Neural crest cell (in vitro differentiated cells): ENCODE data around the gene PNMA6F. TPM values are rescaled to one million over a fixed set of nuclear protein-coding genes. Genes with fewer than 3 reads are reported as not detected.
A peak's percentile ranks its signal among the peaks of the same experiment; 100 is the strongest.

Experiments used
- DNase-seq: peaks from one replicate; pipeline ENCODE4 v3.0.0; 2021; ENCODE audit warnings: low read depth, mixed read lengths, low spot score
- H3K27ac Mint-ChIP-seq: one replicate; pipeline ENCODE4 v1.8.0; 2021; ENCODE audit warnings: mild to moderate bottlenecking, mixed read lengths; ENCODE audit not compliant: unreplicated experiment
- H3K27me3 Mint-ChIP-seq: 2 replicates; pipeline ENCODE4 v1.8.0; 2021; ENCODE audit warnings: low read depth, mild to moderate bottlenecking, mixed read lengths
- H3K36me3 Mint-ChIP-seq: 2 replicates; pipeline ENCODE4 v1.8.0; 2021; ENCODE audit warnings: low read depth, mild to moderate bottlenecking, mixed read lengths
- H3K4me1 Mint-ChIP-seq: 2 replicates; pipeline ENCODE4 v1.8.0; 2021; ENCODE audit warnings: mixed read lengths
- H3K4me3 Mint-ChIP-seq: one replicate; pipeline ENCODE4 v1.8.0; 2021; ENCODE audit warnings: mild to moderate bottlenecking, mixed read lengths
- H3K9me3 Mint-ChIP-seq: 2 replicates; pipeline ENCODE4 v1.8.0; 2021; ENCODE audit warnings: mixed read lengths
- total RNA-seq: library from RNA; stranded (reverse); gene quantifications from 2 replicates; pipeline ENCODE4 v1.2.1, GENCODE V29; 2021
- TF ChIP-seq, protein P1 (sequence below): fragments of 200-600 bp; sonication (generic); conservative IDR thresholded peaks from 2 replicates; pipeline ENCODE4 v1.5.0; 2021; ENCODE audit warnings: antibody characterized with exemption, mild to moderate bottlenecking

The PNMA6F gene
- total RNA-seq, 1 donor from 2014 or later, result not detected

DNA sequence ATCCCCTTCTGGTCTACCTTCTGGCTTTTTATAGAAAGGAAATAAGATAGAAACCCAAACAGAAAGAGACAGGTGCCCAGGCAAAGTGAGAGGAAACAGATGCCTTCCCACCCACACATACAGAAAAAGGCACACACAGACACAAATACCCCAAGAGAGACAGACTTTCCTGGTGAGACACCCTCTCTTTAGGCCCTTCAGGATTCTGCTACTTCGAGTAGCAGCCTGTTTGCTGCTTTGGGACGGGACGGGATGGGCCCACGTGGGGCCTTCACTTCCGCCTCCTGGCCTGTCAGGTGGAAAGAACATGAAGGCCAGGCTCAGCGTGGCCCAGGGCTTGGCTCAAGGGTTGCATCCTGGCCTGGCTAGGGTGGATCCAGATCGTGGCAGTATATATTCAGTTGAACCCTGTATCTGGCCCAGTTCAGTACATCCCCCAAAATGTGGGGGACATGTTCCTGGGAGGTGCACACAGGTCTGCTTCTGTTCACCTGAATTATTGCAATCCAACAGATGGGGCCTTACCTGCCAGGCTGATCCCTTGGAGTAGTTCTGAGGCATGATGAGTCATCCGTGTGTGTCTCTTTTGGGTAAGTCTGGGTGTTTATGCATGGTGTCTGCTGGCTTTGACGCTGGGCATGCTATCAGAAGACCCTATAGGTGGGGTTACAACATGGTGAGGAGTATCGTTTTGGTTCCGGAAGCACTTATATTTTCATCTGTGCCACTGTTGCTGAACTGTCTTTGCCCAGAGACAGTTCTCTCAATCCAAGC lies 14.7 kb upstream of the PNMA6F start:
- Mint-ChIP-seq H3K4me3 (peak overlapping the region; percentile 87), H3K36me3 (peaks cover 22% of the 10 kb centered on the region), H3K4me1 (peaks cover 17% of the 10 kb centered on the region), H3K27me3 (no peaks in the 10 kb centered on the region), H3K27ac (no peak overlapping the region), H3K9me3 (peaks cover 8% of the 10 kb centered on the region)
- DNase-seq, result no peak
- TF ChIP-seq, protein P1, sequence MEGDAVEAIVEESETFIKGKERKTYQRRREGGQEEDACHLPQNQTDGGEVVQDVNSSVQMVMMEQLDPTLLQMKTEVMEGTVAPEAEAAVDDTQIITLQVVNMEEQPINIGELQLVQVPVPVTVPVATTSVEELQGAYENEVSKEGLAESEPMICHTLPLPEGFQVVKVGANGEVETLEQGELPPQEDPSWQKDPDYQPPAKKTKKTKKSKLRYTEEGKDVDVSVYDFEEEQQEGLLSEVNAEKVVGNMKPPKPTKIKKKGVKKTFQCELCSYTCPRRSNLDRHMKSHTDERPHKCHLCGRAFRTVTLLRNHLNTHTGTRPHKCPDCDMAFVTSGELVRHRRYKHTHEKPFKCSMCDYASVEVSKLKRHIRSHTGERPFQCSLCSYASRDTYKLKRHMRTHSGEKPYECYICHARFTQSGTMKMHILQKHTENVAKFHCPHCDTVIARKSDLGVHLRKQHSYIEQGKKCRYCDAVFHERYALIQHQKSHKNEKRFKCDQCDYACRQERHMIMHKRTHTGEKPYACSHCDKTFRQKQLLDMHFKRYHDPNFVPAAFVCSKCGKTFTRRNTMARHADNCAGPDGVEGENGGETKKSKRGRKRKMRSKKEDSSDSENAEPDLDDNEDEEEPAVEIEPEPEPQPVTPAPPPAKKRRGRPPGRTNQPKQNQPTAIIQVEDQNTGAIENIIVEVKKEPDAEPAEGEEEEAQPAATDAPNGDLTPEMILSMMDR, result no peak

DNA sequence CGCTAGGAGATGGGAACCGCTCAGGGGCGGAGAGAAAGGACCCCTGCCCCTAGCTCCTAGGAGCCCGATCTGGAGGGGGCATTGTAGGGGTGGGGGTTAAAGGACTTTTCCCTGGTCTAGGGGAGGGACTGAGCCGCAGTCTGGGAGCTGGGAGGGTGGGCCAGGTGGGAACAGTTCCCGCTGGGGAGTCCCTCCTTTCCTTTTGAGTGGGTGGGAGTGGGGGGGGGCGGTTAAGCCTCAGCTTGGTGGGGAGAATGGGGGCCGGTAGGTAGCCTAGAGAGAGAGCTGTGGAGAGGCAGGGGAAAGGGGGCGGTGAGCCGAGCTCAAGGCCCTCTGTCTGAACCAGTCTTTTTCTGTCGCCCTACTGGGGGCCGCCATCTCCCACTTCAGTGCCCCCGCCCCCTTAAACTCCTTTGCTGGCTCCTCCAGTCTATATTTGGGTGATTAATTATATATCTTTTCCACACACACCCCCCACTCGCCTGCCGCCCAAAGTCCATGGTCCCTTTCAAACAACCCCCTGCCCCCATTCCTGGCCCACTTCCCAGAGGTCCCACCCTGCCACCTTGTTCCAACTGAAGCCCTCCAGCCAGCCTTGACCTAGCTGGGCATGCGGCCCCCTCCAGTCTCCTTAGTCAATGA lies 13.2 kb upstream of the PNMA6F start:
- H3K27ac Mint-ChIP-seq, result no peak overlapping the region

DNA sequence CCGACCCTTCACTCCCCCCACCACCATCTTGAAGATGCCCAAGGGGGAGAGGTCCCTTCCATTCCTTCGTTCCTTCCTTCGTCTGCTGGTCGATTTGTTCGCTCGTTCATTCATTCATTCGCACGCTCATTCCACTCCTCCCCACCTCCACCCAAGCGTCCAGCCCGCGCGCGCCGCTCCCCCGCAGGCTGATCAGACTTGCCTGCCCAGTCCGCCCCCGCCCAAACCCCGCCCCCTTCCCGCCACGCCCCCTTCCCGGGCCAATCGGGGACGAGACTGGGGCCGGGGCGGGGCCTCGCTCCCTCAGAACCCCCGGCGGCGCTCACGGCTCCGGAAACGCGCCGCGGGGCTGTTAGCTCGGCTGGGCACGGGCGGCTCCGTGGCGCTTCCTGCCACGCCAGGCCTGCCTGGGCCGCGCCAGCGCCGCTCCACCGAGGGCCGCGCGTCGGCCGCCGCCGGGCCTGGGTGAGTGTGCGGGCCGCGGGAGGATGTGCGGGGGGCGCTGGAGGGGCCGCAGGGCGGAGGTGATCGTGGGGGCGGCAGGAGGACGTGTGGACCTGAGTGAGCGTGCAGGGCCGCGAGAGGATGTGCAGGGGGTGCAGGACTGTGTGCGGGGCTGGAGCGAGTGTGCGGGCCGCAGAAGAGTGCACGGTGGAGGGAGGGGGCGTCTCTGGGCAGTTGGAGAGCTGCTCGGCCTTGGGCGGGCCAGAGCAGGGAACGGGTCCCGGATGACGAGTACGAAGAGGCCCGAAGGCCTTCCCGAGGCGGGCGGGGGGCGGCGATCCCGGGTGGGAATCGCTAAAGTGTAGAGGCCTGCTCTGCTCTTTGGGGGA lies 12.5 kb upstream of the PNMA6F start, which contains the start of gene ZNF275:
Gene ZNF275, plus strand, starts transcription at position 333 of the 833 bp plus-strand sequence. CDS start 2,527 bp downstream, outside the sequence.
- H3K4me3 Mint-ChIP-seq, result peak within 1 kb of the TSS; percentile 89
- H3K27ac Mint-ChIP-seq, result peak within 1 kb of the TSS; percentile 94
- H3K4me1 Mint-ChIP-seq, result peaks cover 17% of the 10 kb centered on the region
- peaks cover 12% of the 10 kb centered on the region for H3K36me3 Mint-ChIP-seq
- TF ChIP-seq, protein P1, result no peak
- H3K27me3 Mint-ChIP-seq, result no peaks in the 10 kb centered on the region
- peaks cover 3% of the 10 kb centered on the region for H3K9me3 Mint-ChIP-seq
- peak; percentile 66 for DNase-seq

More for the DNA sequence above, 13.2 kb upstream of the PNMA6F start:
- no peak for DNase-seq
- peaks cover 3% of the 10 kb centered on the region for H3K9me3 Mint-ChIP-seq
- peak overlapping the region; percentile 87 for H3K4me3 Mint-ChIP-seq
- H3K4me1 Mint-ChIP-seq, result peaks cover 17% of the 10 kb centered on the region
- H3K36me3 Mint-ChIP-seq, result peaks cover 14% of the 10 kb centered on the region
- H3K27me3 Mint-ChIP-seq, result no peaks in the 10 kb centered on the region
- TF ChIP-seq, protein P1, result no peak

DNA sequence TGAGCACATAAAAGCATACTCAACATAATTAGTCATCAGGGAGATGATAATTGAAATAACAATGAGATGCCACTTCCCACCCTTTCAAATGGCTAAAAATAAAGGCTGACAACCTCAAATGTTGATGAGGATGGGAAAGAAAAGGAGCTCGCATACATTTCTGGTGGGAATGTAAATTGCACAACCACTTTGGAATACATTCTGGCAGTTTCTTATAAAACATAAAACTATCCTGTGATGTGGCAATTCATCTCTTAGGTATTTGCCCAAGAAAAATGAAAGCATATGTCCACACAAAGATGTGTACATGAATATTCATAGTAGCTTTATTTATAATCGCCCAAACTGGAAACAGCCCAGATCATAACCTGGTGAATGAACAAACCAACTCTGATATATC lies 11.7 kb upstream of the PNMA6F start:
- Mint-ChIP-seq H3K27me3 (no peaks in the 10 kb centered on the region), H3K36me3 (peaks cover 4% of the 10 kb centered on the region), H3K27ac (no peak overlapping the region), H3K9me3 (peaks cover 4% of the 10 kb centered on the region), H3K4me1 (peaks cover 17% of the 10 kb centered on the region), H3K4me3 (peak overlapping the region; percentile 89)
- DNase-seq, result no peak
- TF ChIP-seq, protein P1, result no peak

DNA sequence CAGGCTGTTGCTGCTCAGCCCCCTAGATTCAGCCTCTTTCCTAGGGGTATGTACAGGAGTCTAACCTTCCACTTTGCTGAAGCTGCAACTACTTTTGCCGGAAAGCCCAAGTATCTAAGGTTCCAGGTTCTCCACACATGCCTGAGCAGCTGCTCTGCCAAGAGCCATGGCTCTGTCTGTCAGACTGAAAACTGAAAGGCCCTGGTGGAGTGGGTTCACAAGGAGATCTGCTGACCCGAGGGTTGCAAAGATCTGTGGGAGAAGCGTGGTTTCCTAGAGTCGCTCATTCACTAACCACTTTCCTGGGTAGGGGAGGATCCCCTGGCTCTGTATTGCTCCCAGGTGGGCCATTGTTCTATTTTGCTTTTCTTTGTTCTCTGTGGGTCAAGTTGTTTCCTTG lies 6.0 kb upstream of the PNMA6F start:
- Mint-ChIP-seq H3K27me3 (peaks cover 19% of the 10 kb centered on the region), H3K27ac (no peak overlapping the region), H3K4me1 (no peaks in the 10 kb centered on the region), H3K36me3 (no peaks in the 10 kb centered on the region), H3K4me3 (no peak overlapping the region), H3K9me3 (peaks cover 15% of the 10 kb centered on the region)
- no peak for DNase-seq
- TF ChIP-seq, protein P1, result no peak
